ENCODE measurements around the gene RIMOC1.

- TF ChIP-seq CTCF (IDR thresholded peaks at IDR 0.05) (no peak), POLR2A (IDR thresholded peaks at IDR 0.05) (no peak)
Observed at GRCh38 chr5:41921166-41921565, 17.0 kb downstream of the RIMOC1 start.

All from thyroid gland (tissue), 4 donors.